A673 (cell line): ENCODE results near the gene PLP2. TPM values are rescaled to one million over a fixed set of nuclear protein-coding genes. Genes with fewer than 3 reads are reported as not detected.

Source experiments
- BruUV-seq: library from RNA; stranded (reverse); fragments of 400-500 nt; replicated peaks from 2 replicates; lab custom pipeline; 2021; lab: Mats Ljungman, UMichigan
- CTCF ChIA-PET: fragments of 300-600 bp; sonication (Branson Sonifier 250); formaldehyde crosslinking; loops from one replicate; lab custom pipeline; 2022; ENCODE audit warnings: antibody characterized with exemption; lab: Charles Lee
- POLR2A ChIA-PET: fragments of 300-600 bp; sonication (Branson Sonifier 250); formaldehyde crosslinking; loops from one replicate; lab custom pipeline; 2022; ENCODE audit warnings: antibody characterized with exemption; ENCODE audit not compliant: low non-redundant PET; lab: Charles Lee
- DNase-seq: peaks from one replicate; pipeline ENCODE4 v3.0.0-alpha.2; 2015; ENCODE audit warnings: low spot score
- H3K27ac ChIP-seq: fragments of 200-600 bp; sonication (generic); 2 replicates; pipeline ENCODE4 v1.5.1; 2016; ENCODE audit warnings: mixed run types, low read depth, mild to moderate bottlenecking, mixed read lengths, antibody characterized with exemption, low read length; ENCODE audit not compliant: poor library complexity, severe bottlenecking
- H3K27me3 ChIP-seq: fragments of 200-600 bp; sonication (generic); replicated peaks from 2 replicates; pipeline ENCODE4 v1.6.1; 2017; ENCODE audit warnings: mixed run types, low read depth, mild to moderate bottlenecking, mixed read lengths, antibody characterized with exemption, low read length; ENCODE audit not compliant: insufficient read depth, poor library complexity
- H3K36me3 ChIP-seq: fragments of 200-600 bp; sonication (generic); 2 replicates; pipeline ENCODE4 v1.6.1; 2016; ENCODE audit warnings: mixed run types, mild to moderate bottlenecking, mixed read lengths, antibody characterized with exemption, low read length; ENCODE audit not compliant: insufficient read depth, poor library complexity, severe bottlenecking
- H3K4me1 ChIP-seq: fragments of 200-600 bp; sonication (generic); 2 replicates; pipeline ENCODE4 v1.6.1; 2017; ENCODE audit warnings: mixed run types, mild to moderate bottlenecking, mixed read lengths, antibody characterized with exemption, low read length; ENCODE audit not compliant: insufficient read depth, poor library complexity, severe bottlenecking
- H3K4me3 ChIP-seq: fragments of 200-600 bp; sonication (generic); 2 replicates; pipeline ENCODE4 v1.5.1; 2016; ENCODE audit warnings: low read depth, mixed run types, mild to moderate bottlenecking, mixed read lengths, low read length; ENCODE audit not compliant: poor library complexity, severe bottlenecking
- H3K9me3 ChIP-seq: fragments of 200-600 bp; sonication (generic); 2 replicates; pipeline ENCODE4 v1.6.1; 2016; ENCODE audit warnings: mixed run types, low read depth, mild to moderate bottlenecking, mixed read lengths, antibody characterized with exemption, low read length; ENCODE audit not compliant: poor library complexity, severe bottlenecking
- EZH2 ChIP-seq: fragments of 200-600 bp; sonication (generic); IDR thresholded peaks from 2 replicates; pipeline ENCODE4 v1.6.1; 2017; ENCODE audit warnings: borderline replicate concordance, low read depth, mild to moderate bottlenecking, mixed read lengths, antibody characterized with exemption, low read length; ENCODE audit not compliant: poor library complexity, severe bottlenecking
- intact Hi-C: fragments of 100-400 bp; cut with micrococcal nuclease; formaldehyde crosslinking; loops from one replicate; pipeline ENCODE4 v1.10.0; 2022; ENCODE audit not compliant: unreplicated experiment
- total RNA-seq: library from RNA; stranded (reverse); gene quantifications from 2 replicates; pipeline ENCODE4 v1.2.3, GENCODE V29; 2021
- TF ChIP-seq, protein P1 (sequence below): fragments of 300-800, 200-600 bp; sonication (generic); conservative IDR thresholded peaks from 2 replicates; pipeline ENCODE4 v1.5.1; 2017; ENCODE audit warnings: low read depth, mild to moderate bottlenecking, antibody characterized with exemption, low read length, moderate library complexity, mixed read lengths

The PLP2 gene
- total RNA-seq, 1 experiment from 2014 or later: 87.5 TPM

GRCh38 chrX:49199906-49200771 lies 28.4 kb downstream of the PLP2 start, which contains the start of gene SYP:
Gene SYP, minus strand, starts transcription at chrX:49200193. Its CDS starts 7 bp downstream, at chrX:49200186.
- Histone ChIP-seq H3K27ac (no peak within 1 kb of the TSS), H3K36me3 (no peaks in the 10 kb centered on the region), H3K4me1 (peaks cover 4% of the 10 kb centered on the region), H3K9me3 (no peaks in the 10 kb centered on the region), H3K27me3 (no peaks in the 10 kb centered on the region), H3K4me3 (peak within 1 kb of the TSS; percentile 56)
- intact Hi-C loops: no loop called here
- ChIA-PET POLR2A (no interaction called here), CTCF (no interaction called here)
- TF ChIP-seq, protein P1, sequence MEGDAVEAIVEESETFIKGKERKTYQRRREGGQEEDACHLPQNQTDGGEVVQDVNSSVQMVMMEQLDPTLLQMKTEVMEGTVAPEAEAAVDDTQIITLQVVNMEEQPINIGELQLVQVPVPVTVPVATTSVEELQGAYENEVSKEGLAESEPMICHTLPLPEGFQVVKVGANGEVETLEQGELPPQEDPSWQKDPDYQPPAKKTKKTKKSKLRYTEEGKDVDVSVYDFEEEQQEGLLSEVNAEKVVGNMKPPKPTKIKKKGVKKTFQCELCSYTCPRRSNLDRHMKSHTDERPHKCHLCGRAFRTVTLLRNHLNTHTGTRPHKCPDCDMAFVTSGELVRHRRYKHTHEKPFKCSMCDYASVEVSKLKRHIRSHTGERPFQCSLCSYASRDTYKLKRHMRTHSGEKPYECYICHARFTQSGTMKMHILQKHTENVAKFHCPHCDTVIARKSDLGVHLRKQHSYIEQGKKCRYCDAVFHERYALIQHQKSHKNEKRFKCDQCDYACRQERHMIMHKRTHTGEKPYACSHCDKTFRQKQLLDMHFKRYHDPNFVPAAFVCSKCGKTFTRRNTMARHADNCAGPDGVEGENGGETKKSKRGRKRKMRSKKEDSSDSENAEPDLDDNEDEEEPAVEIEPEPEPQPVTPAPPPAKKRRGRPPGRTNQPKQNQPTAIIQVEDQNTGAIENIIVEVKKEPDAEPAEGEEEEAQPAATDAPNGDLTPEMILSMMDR: no peak
- TF ChIP-seq EZH2: no peak
- DNase-seq: peak; percentile 86
- no TSS peak for BruUV-seq

DNA sequence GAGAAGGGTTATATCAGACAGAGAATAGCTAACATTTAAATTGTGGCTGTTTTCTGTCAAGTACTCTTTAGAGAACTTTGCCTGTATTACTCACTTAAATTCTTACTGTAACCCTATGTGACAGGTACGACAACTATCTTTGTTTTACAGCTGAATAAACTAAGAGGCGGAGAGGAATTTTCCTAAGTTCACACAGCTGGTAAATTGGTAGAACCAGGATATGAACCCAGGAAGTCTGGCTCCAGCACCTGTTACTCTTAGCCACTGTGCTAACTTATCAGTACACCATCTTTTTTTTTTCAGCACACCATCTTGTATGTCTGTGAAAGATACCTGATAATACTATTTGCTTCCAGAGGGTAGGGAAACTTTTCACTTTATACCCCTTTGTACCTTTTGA lies 30.3 kb downstream of the PLP2 start:
- H3K9me3 ChIP-seq: no peaks in the 10 kb centered on the region
- TF ChIP-seq, protein P1: no peak
- TF ChIP-seq EZH2: no peak
- intact Hi-C loops: no loop called here
- POLR2A ChIA-PET: no interaction called here
- peaks cover 4% of the 10 kb centered on the region for H3K4me1 ChIP-seq
- H3K27ac ChIP-seq: no peak overlapping the region
- no peak for DNase-seq
- no peaks in the 10 kb centered on the region for H3K27me3 ChIP-seq
- H3K4me3 ChIP-seq: no peak overlapping the region
- CTCF ChIA-PET: interaction anchor here (0.6 kb wide), 1 partner anchor 911 kb away, joined by 3 read pairs; no protein-coding TSS in a partner anchor
- no peaks in the 10 kb centered on the region for H3K36me3 ChIP-seq
- BruUV-seq: no TSS peak

DNA sequence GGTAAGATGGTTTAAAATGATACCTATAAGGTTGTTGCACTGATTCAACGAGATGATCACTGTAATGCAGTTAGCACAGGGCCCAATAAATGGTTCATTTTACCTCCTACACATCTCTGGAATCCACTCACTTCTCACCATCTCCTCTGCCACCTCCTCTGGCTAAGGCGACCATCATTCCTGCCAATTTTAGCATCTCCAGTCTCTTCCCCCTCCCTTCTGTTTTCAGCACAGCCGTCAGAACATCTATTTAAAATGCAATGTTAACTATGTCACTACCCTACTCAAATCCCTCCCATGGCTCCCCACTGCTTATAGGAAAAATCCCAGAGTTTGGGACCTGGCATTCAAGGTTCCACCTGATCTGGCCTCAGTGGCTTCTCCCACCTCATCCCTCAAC lies 31.8 kb downstream of the PLP2 start:
- no TSS peak for BruUV-seq
- Histone ChIP-seq H3K4me1 (peaks cover 4% of the 10 kb centered on the region), H3K9me3 (no peaks in the 10 kb centered on the region), H3K36me3 (no peaks in the 10 kb centered on the region), H3K4me3 (no peak overlapping the region), H3K27ac (no peak overlapping the region), H3K27me3 (no peaks in the 10 kb centered on the region)
- ChIA-PET POLR2A (no interaction called here), CTCF (no interaction called here)
- TF ChIP-seq EZH2: no peak
- TF ChIP-seq, protein P1: no peak
- DNase-seq: no peak
- intact Hi-C loops: no loop called here
